Epithelial cell of proximal tubule (primary cell): Measurements from ENCODE around the gene GMNC. TPM values are rescaled to one million over a fixed set of nuclear protein-coding genes. Genes with fewer than 3 reads are reported as not detected.

ENCODE experiments used
- DNase-seq: peaks from one replicate; pipeline ENCODE4 v3.0.0-alpha.2; 2011; ENCODE audit warnings: low read depth
- H3K4me3 ChIP-seq: 2 replicates; pipeline ENCODE4 v1.5.1; 2011; ENCODE audit warnings: low read depth, mild to moderate bottlenecking, low read length
- CTCF ChIP-seq: conservative IDR thresholded peaks from 2 replicates; pipeline ENCODE4 v1.5.1; 2012; ENCODE audit warnings: low read depth, mild to moderate bottlenecking, low read length
- total RNA-seq: library from RNA; depleted of rRNA; stranded (reverse); fragments of >200 nt; gene quantifications from 2 replicates; pipeline ENCODE4 v1.2.3, GENCODE V29; 2015

GMNC gene, protein sequence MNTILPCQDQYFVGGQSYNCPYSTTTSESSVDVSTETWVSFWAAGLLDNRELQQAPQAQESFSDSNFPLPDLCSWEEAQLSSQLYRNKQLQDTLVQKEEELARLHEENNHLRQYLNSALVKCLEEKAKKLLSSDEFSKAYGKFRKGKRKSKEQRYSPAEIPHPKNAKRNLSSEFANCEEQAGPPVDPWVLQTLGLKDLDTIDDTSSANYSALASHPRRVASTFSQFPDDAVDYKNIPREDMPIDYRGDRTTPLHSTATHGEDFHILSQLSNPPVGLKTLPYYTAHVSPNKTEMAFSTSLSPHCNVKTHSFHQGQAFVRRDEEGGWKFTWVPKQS
- 0.14 and 1.5 TPM in 2 replicates for total RNA-seq

GRCh38 chr3:190862209-190863118, at the start of gene GMNC:
Gene GMNC (minus strand): TSS chr3:190862694. CDS start chr3:190862615, 79 bp downstream.
- H3K4me3 ChIP-seq = peak within 1 kb of the TSS; percentile 69
- peak; percentile 41 for DNase-seq
- no peak for TF ChIP-seq CTCF

- no peak overlapping the region for H3K4me3 ChIP-seq
- no peak for DNase-seq
- no peak for TF ChIP-seq CTCF
Observed at GRCh38 chr3:190911382-190911781, 48.9 kb upstream of the GMNC start.

DNA sequence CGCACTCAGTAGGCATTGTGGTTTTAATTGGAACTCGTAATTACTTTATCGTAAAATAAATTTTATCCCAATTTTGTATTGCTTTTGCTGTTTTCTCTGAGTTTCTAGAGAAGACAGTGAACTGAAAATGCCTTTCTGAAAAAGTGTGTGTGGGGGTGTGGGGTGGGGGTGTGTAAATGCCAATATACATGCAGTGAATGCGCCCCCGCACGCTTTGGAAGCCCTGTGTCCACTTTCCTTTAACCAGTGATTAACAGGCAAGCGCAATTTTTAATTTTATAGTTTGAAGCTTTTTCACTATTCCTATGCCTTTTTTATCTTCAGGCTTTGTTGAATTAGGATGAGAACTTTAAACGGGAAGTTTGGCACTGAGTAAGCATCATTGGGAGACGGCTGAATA, 47.4 kb upstream of the GMNC start:
- DNase-seq = no peak
- TF ChIP-seq CTCF = no peak
- H3K4me3 ChIP-seq = no peak overlapping the region

- no peak for TF ChIP-seq CTCF
- no peak for DNase-seq
- H3K4me3 ChIP-seq = no peak overlapping the region
Observed at GRCh38 chr3:190903156-190903555, 40.7 kb upstream of the GMNC start.

GRCh38 chr3:190902292-190902691, 39.8 kb upstream of the GMNC start:
- no peak for TF ChIP-seq CTCF
- no peak overlapping the region for H3K4me3 ChIP-seq
- DNase-seq = no peak

DNA sequence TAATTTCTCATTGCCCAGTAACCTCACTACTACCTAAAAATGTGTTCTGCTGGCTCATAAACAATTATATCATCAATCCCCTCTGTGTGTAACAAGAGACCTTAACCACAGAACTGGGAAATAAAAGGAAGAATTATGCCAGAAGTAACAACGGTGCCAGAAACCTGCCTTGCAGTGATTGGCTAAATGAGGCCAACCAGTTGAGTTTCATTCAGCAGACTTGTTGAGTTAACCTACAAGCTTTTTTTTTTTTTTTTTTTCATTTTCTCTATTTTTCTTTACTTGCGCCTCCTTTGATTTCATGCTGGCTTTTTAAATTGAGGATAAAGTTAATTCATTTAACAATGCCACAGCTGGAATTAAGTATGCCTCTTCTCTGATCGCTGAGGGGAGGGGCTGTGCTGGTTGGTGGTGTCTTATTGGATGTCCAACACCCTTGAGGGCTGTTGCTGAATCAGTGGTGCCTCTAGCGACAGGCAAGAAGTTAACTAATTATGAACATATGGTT, 30.0 kb upstream of the GMNC start:
- H3K4me3 ChIP-seq = no peak overlapping the region
- no peak for DNase-seq
- no peak for TF ChIP-seq CTCF
